NCI-H2196 (cell line): ENCODE results near the gene SMC3.

Source experiments
- DNase-seq: peaks from one replicate; lab custom pipeline; 2025; ENCODE audit not compliant: unreplicated experiment; lab: John Stamatoyannopoulos, UW

SMC3 gene

GRCh38 chr10:110643653-110644597 lies 76.4 kb downstream of the SMC3 start, which contains the start of gene RBM20:
Gene RBM20, plus strand, starts transcription at chr10:110644336. Its CDS starts 119 bp downstream, at chr10:110644455.
- peak; percentile 13 for DNase-seq

GRCh38 chr10:110644598-110645462 lies 77.3 kb downstream of the SMC3 start:
- DNase-seq = no peak

- no peak for DNase-seq
Observed at GRCh38 chr10:110646417-110647135, 79.1 kb downstream of the SMC3 start.

- DNase-seq = no peak
Observed at GRCh38 chr10:110647136-110647430, 79.6 kb downstream of the SMC3 start.

GRCh38 chr10:110648692-110649346 lies 81.3 kb downstream of the SMC3 start:
- DNase-seq = no peak

- no peak for DNase-seq
Observed at GRCh38 chr10:110649347-110650264, 82.1 kb downstream of the SMC3 start.

GRCh38 chr10:110650265-110650668 lies 82.8 kb downstream of the SMC3 start:
- DNase-seq = no peak

GRCh38 chr10:110651044-110651958 lies 83.8 kb downstream of the SMC3 start:
- no peak for DNase-seq

- DNase-seq = no peak
Observed at GRCh38 chr10:110652475-110653118, 85.1 kb downstream of the SMC3 start.
